GM15510 (cell line): ENCODE data around the gene STK38L.

ENCODE experiments used
- POLR2A ChIP-seq: IDR thresholded peaks from 3 replicates; pipeline ENCODE4 v1.6.1; 2011; ENCODE audit warnings: borderline replicate concordance; ENCODE audit not compliant: insufficient read length; ENCODE audit errors: extremely low read depth

Gene STK38L

DNA sequence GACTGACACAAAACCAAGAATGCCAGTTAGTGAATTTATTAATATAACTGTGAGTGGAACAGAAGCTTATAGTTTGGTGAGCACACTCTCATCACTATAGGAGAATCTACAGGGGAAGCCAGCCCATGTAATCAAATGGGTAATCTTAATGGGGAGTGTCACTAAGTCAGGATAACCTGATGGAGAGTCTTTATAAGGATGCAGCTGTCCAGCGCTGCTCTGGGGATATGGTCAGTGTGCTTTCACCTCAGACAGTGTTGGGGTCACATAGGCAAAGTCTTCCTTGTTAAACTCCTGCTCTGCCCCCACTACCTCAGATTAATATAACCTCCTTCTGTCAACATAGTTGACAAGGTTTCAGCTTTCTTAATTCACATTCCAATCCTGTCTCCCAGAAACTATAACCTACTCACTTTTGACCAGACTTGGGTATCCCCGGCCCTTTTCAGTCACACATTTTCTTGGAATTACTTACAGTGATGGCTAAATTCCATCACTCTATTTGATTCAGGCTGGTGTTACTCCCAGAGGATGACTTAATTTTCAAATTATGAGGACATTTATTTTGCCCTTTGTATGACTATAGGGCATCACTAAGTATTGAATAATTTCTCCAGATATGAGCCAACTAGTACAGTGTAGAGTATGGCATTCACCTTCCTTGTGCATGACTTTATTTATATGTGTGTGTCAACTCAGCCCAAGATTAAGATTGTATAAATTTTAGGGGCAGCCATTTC is 13.2 kb downstream of the STK38L start:
- no peak for TF ChIP-seq POLR2A

DNA sequence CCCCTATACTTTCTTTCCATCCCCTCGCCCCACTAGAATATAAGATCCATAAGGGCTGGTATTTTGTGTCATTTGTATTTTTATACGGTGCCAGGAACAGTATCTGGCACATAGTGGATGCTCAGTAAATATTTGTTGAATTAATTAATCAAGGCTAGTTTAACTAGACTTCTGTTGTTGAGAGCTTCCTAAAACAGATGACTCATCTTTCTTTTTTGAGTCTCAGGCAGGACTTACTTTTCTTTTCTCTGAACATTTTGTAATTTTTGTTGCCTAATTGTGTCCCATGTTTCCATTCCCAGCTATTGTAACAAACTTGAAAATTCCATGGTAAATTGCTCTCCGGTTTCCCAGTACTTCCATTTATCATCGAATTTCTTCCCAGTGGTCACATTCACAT is 16.7 kb downstream of the STK38L start:
- no peak for TF ChIP-seq POLR2A

DNA sequence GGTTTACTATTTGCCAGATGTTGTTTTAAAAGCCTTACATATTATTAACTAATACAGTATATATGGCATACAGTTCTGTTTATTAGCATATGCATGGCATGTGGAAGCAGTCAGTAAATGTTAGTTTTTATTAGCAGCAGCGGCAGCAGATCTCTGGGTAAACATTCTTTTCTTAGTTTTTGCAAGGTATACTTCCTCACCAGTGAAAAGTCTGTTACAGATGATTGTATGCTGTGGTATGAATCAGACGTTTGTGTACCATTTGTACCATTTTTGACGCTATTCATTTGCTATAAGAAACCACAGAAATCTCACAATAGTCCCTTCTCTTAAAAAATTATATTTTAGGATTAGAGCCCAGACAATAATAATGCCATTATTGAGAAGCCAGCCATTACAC is 17.8 kb downstream of the STK38L start:
- TF ChIP-seq POLR2A: no peak

DNA sequence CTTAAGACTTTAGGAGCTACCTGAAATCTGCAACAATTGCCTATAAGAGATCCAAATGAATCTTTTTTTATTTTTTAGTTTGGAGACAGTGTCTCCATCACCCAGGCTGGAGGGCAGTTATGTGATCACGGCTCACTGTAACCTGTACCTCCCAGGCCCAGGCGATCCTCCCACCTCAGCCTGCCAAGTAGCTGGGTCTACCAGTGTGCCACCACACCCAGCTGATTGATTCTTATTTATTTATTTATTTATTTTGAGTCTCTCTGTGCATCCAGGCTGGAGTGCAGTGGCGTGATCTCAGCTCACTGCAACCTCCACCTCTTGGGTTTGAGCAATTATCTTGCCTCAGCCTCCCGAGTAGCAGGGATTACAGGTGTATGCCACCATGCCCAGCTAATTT is 26.1 kb downstream of the STK38L start:
- no peak for TF ChIP-seq POLR2A

DNA sequence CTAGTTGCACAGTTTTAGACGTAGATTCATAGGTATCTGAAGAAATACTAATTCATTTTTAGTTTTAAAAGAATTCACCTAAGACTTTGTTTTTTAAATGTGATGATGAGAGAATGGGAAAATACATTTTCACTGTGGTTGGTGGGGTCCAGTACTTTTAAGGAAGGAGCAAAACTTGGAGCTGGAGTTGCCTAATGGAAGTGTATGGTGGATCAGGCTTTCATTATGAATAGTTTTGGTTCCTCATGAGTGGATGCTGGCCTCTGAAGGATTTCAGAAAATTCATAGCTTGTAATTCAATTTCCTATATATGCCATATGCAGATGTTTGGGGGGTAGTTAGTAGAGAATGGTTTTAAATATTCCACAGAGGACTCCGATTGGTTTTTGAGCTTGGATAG is 27.1 kb downstream of the STK38L start:
- no peak for TF ChIP-seq POLR2A

DNA sequence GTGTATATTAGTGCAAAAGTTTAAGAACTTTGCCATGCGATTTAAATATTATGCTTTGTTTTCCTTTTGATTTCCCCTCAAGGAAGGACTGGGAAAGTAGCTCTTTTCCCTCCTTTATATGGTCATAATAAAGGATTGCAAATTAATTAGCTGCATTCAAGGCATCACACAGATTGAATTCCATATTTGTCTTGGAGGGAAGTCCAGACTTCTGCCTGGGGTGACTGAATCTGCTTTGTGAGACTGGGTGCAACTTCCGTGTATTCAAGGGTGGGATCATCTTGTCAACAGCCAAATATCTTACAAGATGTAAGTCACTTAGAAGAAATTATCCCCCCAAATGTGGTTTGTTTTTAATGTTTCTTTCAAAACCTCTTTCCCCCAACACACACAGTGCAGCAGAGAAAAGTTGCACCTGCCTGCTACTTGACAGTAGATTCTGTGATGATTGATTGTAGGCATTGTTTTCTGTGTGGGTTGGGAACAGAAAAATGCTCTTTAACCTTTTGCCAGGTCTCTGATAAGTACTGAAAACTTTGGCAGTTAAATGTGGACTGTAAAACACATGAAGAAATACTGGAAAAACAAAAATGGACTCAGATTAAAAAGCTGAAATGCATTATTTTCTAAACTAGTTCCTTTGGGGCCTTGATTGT is 28.4 kb downstream of the STK38L start:
- TF ChIP-seq POLR2A: no peak

DNA sequence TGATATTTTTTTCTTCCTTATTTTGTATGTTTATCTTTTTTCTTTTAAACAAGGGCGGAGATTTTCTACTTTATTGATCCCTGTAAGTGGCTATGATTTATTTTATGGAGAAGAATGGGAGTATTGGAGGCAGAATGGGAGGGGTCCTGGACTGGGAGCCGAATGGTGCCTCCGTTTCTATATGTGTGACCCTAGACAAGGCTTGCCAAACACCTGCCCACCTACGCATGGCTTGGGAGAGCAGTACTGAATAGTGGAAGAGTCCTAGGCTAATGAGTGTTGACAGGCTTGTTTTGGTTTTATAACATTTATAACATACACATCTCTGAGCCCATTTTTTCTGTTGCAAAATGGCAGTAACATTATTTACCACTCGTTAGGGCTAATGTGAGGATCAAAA is 29.0 kb downstream of the STK38L start:
- no peak for TF ChIP-seq POLR2A

DNA sequence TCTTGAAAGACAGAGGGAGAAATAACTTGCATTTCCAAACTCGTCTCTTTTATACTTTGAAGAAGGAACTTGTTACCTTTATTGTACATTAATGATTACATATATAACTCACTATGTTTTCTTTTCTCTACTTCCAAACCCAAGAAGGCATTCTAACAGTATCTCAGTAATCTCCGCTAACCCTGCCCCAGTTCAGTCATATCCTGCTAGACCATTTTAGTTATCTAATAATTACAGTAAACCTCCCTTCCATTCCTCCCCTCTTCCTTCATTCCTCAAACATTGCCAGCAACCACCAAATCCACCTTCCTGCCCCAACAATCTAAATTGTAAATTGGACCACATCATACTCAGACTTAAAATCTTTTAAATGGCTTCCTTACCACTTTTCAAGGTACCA is 30.6 kb downstream of the STK38L start:
- no peak for TF ChIP-seq POLR2A

DNA sequence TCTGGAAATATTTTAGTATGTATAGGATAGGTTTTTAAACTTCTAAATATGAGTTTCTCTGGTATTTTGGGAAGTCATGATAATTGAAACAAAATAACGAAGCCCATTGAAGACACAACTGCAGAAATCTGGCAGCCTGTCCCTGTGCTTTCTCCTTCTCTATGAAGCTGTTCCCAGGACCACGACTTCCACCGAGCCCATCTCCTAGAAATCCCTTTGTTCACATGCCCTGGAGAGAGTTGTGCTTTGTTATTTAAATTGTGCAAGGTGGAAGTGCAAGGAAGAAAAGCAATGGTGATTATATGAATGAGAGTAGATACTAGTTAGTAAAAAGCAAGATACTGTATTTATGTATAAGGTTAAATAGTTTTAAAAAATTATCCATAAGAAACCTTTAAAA is 32.2 kb downstream of the STK38L start:
- TF ChIP-seq POLR2A: no peak

DNA sequence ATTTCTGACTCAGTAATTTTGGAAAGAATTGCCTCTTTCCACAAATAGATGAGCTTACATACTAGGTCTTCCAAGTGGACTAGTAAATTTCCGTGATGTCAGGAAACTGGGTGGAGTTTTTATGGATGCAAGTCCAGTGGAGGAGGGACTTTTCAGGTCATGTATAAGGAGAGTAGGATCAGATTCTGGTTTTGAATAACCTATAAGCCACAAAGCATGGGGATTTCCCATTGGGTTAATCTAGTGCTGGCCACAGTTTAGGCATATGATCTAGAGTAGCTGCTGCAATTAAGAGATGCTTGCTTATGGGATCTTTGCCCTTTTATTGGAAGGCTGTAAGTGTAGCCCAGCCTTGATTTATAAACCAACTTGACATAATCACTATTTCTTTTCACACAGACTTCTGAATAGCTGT is 33.8 kb downstream of the STK38L start:
- TF ChIP-seq POLR2A: no peak

DNA sequence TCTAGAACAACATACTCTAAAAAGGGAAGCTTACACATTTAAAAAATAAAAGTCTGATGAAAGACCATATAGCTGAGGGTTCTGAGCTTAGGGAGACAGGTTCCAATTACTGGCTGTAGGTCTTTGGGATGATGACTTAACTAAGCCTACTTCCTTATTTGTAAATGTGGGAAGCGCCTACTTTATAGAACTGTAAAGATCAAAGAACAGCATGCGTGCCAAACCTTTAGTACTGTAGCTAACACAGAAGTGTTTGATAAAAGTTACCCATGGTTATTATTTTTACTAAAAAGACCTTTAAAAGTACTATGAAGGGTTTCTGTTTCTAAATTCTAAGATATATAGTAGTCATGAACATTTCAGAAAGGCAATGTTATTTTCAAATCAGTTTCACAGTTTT is 35.7 kb downstream of the STK38L start:
- TF ChIP-seq POLR2A: no peak

DNA sequence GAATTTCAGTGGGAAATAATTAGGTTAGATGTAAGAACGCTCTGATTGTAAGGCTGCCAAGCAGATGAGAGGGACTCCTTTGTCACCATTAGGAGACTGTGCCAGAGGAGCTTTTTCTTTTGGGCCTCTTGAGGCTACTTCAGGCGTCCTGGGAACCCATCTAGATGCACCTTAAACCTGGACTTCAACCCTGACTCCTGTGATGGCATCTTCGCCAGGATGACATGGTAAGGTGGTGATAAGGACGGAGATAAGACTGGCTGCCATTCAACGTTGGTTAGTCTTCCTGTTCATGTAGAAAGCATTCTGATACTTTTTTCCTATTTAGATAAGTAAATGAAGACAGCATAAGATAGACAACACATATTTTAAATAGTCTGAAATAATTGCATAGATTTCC is 36.3 kb downstream of the STK38L start:
- no peak for TF ChIP-seq POLR2A

DNA sequence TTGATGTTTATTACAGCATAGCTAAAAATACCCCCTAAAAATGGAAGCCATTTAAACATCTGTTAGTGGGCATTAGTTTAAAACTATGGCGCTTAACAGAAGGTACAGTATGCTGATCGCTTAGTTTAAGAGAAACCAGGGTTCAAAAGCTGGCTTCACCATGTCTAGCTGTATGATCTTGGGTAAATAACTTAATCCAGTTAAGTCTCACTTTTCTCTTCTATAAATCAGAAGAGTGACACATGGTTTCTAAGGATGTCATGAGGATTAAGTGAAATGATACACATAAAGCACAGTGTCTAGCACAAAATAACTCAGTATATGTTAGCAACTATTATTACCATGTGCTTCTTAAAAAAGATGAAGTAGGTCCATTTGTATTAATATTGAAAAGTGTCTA is 38.7 kb downstream of the STK38L start:
- TF ChIP-seq POLR2A: no peak

DNA sequence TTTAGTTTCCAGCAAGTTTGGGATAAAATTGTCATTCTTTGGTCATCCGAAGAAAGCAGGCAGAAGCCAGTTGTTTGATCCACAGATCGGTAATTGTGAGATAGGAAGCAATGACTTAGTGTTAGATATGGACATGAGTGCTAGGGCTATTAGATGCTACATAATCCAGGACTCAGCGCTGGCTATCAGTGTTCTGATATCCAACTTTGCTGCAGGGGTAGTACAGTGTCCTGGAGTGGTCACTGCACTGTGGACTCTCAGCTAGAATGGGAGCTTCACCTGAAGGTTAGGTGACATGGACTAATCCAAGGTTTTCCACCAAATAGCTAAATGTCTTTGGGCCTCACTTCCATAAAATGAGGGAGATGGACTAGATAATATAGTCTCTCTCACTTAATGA is 39.9 kb downstream of the STK38L start:
- no peak for TF ChIP-seq POLR2A

DNA sequence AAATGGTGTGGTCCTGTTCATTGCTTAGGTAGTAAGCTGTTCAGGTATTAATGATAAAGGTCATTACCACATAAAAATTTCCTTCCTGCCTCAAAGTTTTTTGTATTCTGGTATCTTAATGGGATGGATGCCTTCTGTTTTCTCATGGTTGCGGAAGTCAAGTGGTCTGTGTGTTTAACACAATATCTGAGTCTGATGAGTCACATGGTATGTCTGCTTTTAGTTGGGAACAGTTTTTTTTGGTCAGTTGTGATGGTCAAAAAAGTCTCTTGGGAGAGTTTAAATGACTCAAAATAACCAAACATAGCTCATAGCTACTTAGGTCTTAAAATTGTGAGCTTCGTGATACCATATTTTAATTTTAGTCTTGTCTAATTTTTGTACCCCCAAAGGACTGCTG is 40.7 kb downstream of the STK38L start:
- TF ChIP-seq POLR2A: no peak

DNA sequence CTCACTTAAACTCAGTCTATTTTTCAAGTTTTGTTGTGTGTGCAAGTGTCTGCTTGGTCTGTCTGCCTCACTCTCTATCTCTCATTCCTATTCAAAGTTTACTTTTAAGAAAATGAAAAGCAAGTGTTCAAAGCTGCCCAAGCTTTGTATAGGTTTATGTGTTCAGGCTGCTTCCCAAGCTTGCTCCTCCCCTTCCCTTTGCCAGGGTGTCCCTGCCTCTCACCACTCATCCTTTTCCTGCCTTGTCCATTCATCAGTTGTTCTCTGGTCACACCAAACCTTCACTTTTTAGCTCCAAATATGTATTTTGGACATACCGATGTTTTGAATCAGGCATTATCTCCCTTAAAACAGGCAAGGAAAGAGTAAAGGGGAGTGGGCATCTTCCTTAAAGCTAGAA is 41.3 kb downstream of the STK38L start:
- TF ChIP-seq POLR2A: no peak
